ENCODE data around the gene GLI1.

Gene GLI1

GRCh38 chr12:57461917-57462250 lies 2.3 kb downstream of the GLI1 start:
- DNase-seq = no peak

GRCh38 chr12:57462251-57462911 lies 2.8 kb downstream of the GLI1 start:
- peak; percentile 87 for DNase-seq

- no peak for DNase-seq
Observed at GRCh38 chr12:57462912-57463253, 3.3 kb downstream of the GLI1 start.

GRCh38 chr12:57464569-57464968 lies 5.0 kb downstream of the GLI1 start:
- no peak for DNase-seq

GRCh38 chr12:57465030-57465746 lies 5.6 kb downstream of the GLI1 start:
- no peak for DNase-seq

GRCh38 chr12:57465747-57466505 lies 6.3 kb downstream of the GLI1 start:
- no peak for DNase-seq

- DNase-seq = no peak
Observed at GRCh38 chr12:57467212-57467874, 7.8 kb downstream of the GLI1 start.

GRCh38 chr12:57467915-57468314 lies 8.3 kb downstream of the GLI1 start:
- no peak for DNase-seq

GRCh38 chr12:57469296-57470164 lies 9.9 kb downstream of the GLI1 start:
- DNase-seq = no peak

- no peak for DNase-seq
Observed at GRCh38 chr12:57470286-57470969, 10.8 kb downstream of the GLI1 start.

GRCh38 chr12:57470970-57471656 lies 11.5 kb downstream of the GLI1 start:
- DNase-seq = no peak

GRCh38 chr12:57471661-57472060 lies 12.1 kb downstream of the GLI1 start:
- DNase-seq = no peak

GRCh38 chr12:57472391-57472790 lies 12.8 kb downstream of the GLI1 start:
- DNase-seq = no peak

- DNase-seq = no peak
Observed at GRCh38 chr12:57473392-57473791, 13.8 kb downstream of the GLI1 start.

GRCh38 chr12:57473886-57474285 lies 14.3 kb downstream of the GLI1 start:
- no peak for DNase-seq

GRCh38 chr12:57474430-57474829 lies 14.8 kb downstream of the GLI1 start:
- no peak for DNase-seq

GRCh38 chr12:57474862-57475261 lies 15.3 kb downstream of the GLI1 start:
- DNase-seq = no peak

- no peak for DNase-seq
Observed at GRCh38 chr12:57475271-57476161, 15.9 kb downstream of the GLI1 start.

- no peak for DNase-seq
Observed at GRCh38 chr12:57476162-57476992, 16.8 kb downstream of the GLI1 start.
